IPS DF 6.9 (cell line): Measurements from ENCODE around the gene CAMTA1.
"Not testable (repeated sequence)": the region's sequence is repeated elsewhere in the genome, so short reads cannot be mapped to it uniquely, and the experiment has no call there.

Source experiments
- DNase-seq: peaks from one replicate; pipeline ENCODE4 v3.0.0-alpha.2; 2013; ENCODE audit warnings: low read depth, low spot score
- H3K27ac ChIP-seq: one replicate; pipeline ENCODE4 v1.5.1; 2013; ENCODE audit warnings: low read length, control low read depth
- H3K27me3 ChIP-seq: 2 replicates; pipeline ENCODE4 v1.6.1; 2013; ENCODE audit warnings: mild to moderate bottlenecking, low read length; ENCODE audit not compliant: control insufficient read depth, insufficient read depth
- H3K36me3 ChIP-seq: 2 replicates; pipeline ENCODE4 v1.6.1; 2013; ENCODE audit warnings: low read length; ENCODE audit not compliant: control insufficient read depth, insufficient read depth
- H3K4me1 ChIP-seq: 2 replicates; pipeline ENCODE4 v1.6.1; 2013; ENCODE audit warnings: low read length; ENCODE audit not compliant: control insufficient read depth, insufficient read depth
- H3K4me3 ChIP-seq: 2 replicates; pipeline ENCODE4 v1.5.1; 2013; ENCODE audit warnings: mild to moderate bottlenecking, low read length
- H3K9me3 ChIP-seq: 2 replicates; pipeline ENCODE4 v1.6.1; 2013; ENCODE audit warnings: low read length, inconsistent platforms; ENCODE audit not compliant: control insufficient read depth, insufficient read depth
- WGBS: extraction: QIAGEN DNeasy Blood & Tissue Kit; methylation state at CpG from one replicate; pipeline ENCODE4 v1.1.7; 2013; ENCODE audit warnings: mixed read lengths, missing lambda C conversion rate; ENCODE audit not compliant: insufficient read length, insufficient coverage; 5-methylcytosine and 5-hydroxymethylcytosine counted together

CAMTA1 gene

GRCh38 chr1:6785318-6785727 is at the start of gene CAMTA1:
TSS of gene CAMTA1 (plus strand) at chr1:6785454. CDS start at chr1:6785531, 77 bp downstream.
- Histone ChIP-seq H3K4me1 (no peaks in the 10 kb centered on the region), H3K27ac (no peak within 1 kb of the TSS), H3K4me3 (peak within 1 kb of the TSS; percentile 90), H3K9me3 (no peaks in the 10 kb centered on the region), H3K36me3 (no peaks in the 10 kb centered on the region), H3K27me3 (no peaks in the 10 kb centered on the region)
- DNase-seq: no peak
- no CpG with 5 or more reads among the region's 69 CpGs for WGBS

- H3K27me3 ChIP-seq: no peaks in the 10 kb centered on the region
- WGBS: no CpG with 5 or more reads among the region's 30 CpGs
Measured at GRCh38 chr1:6738987-6739676, 46.1 kb upstream of the CAMTA1 start.

GRCh38 chr1:6742676-6743188 is 42.5 kb upstream of the CAMTA1 start:
- not testable (repeated sequence) for H3K9me3 ChIP-seq, H3K4me1 ChIP-seq, H3K27ac ChIP-seq, DNase-seq, H3K27me3 ChIP-seq, H3K4me3 ChIP-seq, H3K36me3 ChIP-seq
- no CpG with 5 or more reads among the region's 7 CpGs for WGBS

More at GRCh38 chr1:6738987-6739676, 46.1 kb upstream of the CAMTA1 start:
- DNase-seq: no peak
- H3K4me1 ChIP-seq: no peaks in the 10 kb centered on the region; the same call in none of the 2 replicates
- H3K4me3 ChIP-seq: no peak overlapping the region
- H3K36me3 ChIP-seq: no peaks in the 10 kb centered on the region
- H3K9me3 ChIP-seq: no peaks in the 10 kb centered on the region
- H3K27ac ChIP-seq: no peak overlapping the region

GRCh38 chr1:6743189-6744101 is 41.8 kb upstream of the CAMTA1 start:
- no peaks in the 10 kb centered on the region; the same call in 1 of the 2 replicates for H3K4me1 ChIP-seq
- H3K9me3 ChIP-seq: no peaks in the 10 kb centered on the region
- H3K27ac ChIP-seq: no peak overlapping the region
- H3K36me3 ChIP-seq: no peaks in the 10 kb centered on the region
- H3K4me3 ChIP-seq: no peak overlapping the region
- no peaks in the 10 kb centered on the region for H3K27me3 ChIP-seq
- WGBS: no CpG with 5 or more reads among the region's 20 CpGs
- no peak for DNase-seq

- H3K9me3 ChIP-seq: no peaks in the 10 kb centered on the region
- DNase-seq: no peak
- no peak overlapping the region for H3K27ac ChIP-seq
- H3K4me1 ChIP-seq: no peaks in the 10 kb centered on the region
- H3K27me3 ChIP-seq: no peaks in the 10 kb centered on the region
- WGBS: no CpG with 5 or more reads among the region's 5 CpGs
- H3K36me3 ChIP-seq: no peaks in the 10 kb centered on the region
- no peak overlapping the region for H3K4me3 ChIP-seq
Measured at GRCh38 chr1:6745073-6745472, 40.2 kb upstream of the CAMTA1 start.

GRCh38 chr1:6747674-6748073 is 37.6 kb upstream of the CAMTA1 start:
- Histone ChIP-seq H3K9me3 (no peaks in the 10 kb centered on the region), H3K27ac (no peak overlapping the region), H3K27me3 (no peaks in the 10 kb centered on the region), H3K4me1 (no peaks in the 10 kb centered on the region), H3K36me3 (no peaks in the 10 kb centered on the region), H3K4me3 (no peak overlapping the region)
- no CpG with 5 or more reads among the region's 2 CpGs for WGBS
- DNase-seq: no peak

- H3K36me3 ChIP-seq: no peaks in the 10 kb centered on the region
- no peaks in the 10 kb centered on the region for H3K27me3 ChIP-seq
- H3K27ac ChIP-seq: no peak overlapping the region
- DNase-seq: no peak
- no peaks in the 10 kb centered on the region for H3K4me1 ChIP-seq
- H3K9me3 ChIP-seq: no peaks in the 10 kb centered on the region
- H3K4me3 ChIP-seq: no peak overlapping the region
- no CpG with 5 or more reads among the region's 4 CpGs for WGBS
Measured at GRCh38 chr1:6750490-6750889, 34.8 kb upstream of the CAMTA1 start.

- H3K27me3 ChIP-seq: no peaks in the 10 kb centered on the region
- no peak for DNase-seq
- H3K36me3 ChIP-seq: no peaks in the 10 kb centered on the region
- H3K4me1 ChIP-seq: no peaks in the 10 kb centered on the region
- no peaks in the 10 kb centered on the region for H3K9me3 ChIP-seq
- no peak overlapping the region for H3K27ac ChIP-seq
- no peak overlapping the region for H3K4me3 ChIP-seq
- 100% methylated on average over 1 of the region's 10 CpGs for WGBS
Measured at GRCh38 chr1:6753320-6754140, 31.7 kb upstream of the CAMTA1 start.

GRCh38 chr1:6756457-6756856 is 28.8 kb upstream of the CAMTA1 start:
- no CpG with 5 or more reads among the region's 1 CpG for WGBS
- Histone ChIP-seq H3K27me3 (no peaks in the 10 kb centered on the region), H3K36me3 (no peaks in the 10 kb centered on the region), H3K27ac (no peak overlapping the region), H3K4me3 (no peak overlapping the region), H3K9me3 (no peaks in the 10 kb centered on the region), H3K4me1 (no peaks in the 10 kb centered on the region)
- DNase-seq: no peak
